IMR-90 (cell line): ENCODE measurements around the gene COPS7A. TPM values are rescaled to one million over a fixed set of nuclear protein-coding genes. Genes with fewer than 3 reads are reported as not detected.

Experiments used
- ATAC-seq: fragments of 200-7000 bp; cut with Tn5 transposase; 2 replicates; pipeline ENCODE4 v1.9.1; 2020; ENCODE audit warnings: low read depth, mild to moderate bottlenecking, moderate library complexity
- BruUV-seq: library from RNA; stranded (reverse); fragments of 400-500 nt; replicated peaks from 2 replicates; lab custom pipeline; 2021; lab: Mats Ljungman, UMichigan
- CTCF ChIA-PET: fragments of 300-600 bp; formaldehyde crosslinking; extraction: SDS; loops from one replicate; lab custom pipeline; 2021; ENCODE audit warnings: antibody characterized with exemption; lab: Yijun Ruan, JAX
- POLR2A ChIA-PET: fragments of 300-600 bp; sonication (Branson Sonifier 250); formaldehyde crosslinking; loops from one replicate; lab custom pipeline; 2022; ENCODE audit warnings: antibody characterized with exemption; ENCODE audit not compliant: unreplicated experiment; lab: Charles Lee
- DNase-seq: peaks from one replicate; pipeline ENCODE4 v3.0.0; 2013
- H2AFZ ChIP-seq: replicated peaks from 2 replicates; pipeline ENCODE3; 2013; ENCODE audit warnings: low read length, mild to moderate bottlenecking; ENCODE audit not compliant: poor library complexity
- H2AK5ac ChIP-seq: 2 replicates; pipeline ENCODE4 v1.6.1; 2013; ENCODE audit warnings: low read depth, low read length, inconsistent platforms
- H2AK9ac ChIP-seq: replicated peaks from 2 replicates; pipeline ENCODE3; 2013; ENCODE audit warnings: mild to moderate bottlenecking, low read depth, low read length, moderate library complexity; ENCODE audit not compliant: poor library complexity
- H2BK120ac ChIP-seq: 2 replicates; pipeline ENCODE4 v1.6.1; 2013; ENCODE audit warnings: low read depth, low read length, inconsistent platforms
- H2BK15ac ChIP-seq: 3 replicates; pipeline ENCODE4 v1.6.1; 2013; ENCODE audit warnings: low read depth, low read length, inconsistent platforms
- H2BK20ac ChIP-seq: 2 replicates; pipeline ENCODE4 v1.6.1; 2013; ENCODE audit warnings: low read depth, mild to moderate bottlenecking, inconsistent platforms, low read length, moderate library complexity
- H2BK5ac ChIP-seq: 2 replicates; pipeline ENCODE4 v1.6.1; 2013; ENCODE audit warnings: mild to moderate bottlenecking, low read depth, low read length, inconsistent platforms; ENCODE audit not compliant: poor library complexity, severe bottlenecking
- H3K14ac ChIP-seq: replicated peaks from 2 replicates; pipeline ENCODE4 v1.6.1; 2013; ENCODE audit warnings: low read depth, low read length, inconsistent platforms
- H3K18ac ChIP-seq: 2 replicates; pipeline ENCODE4 v1.6.1; 2013; ENCODE audit warnings: low read depth, low read length, control low read depth
- H3K23ac ChIP-seq: 2 replicates; pipeline ENCODE4 v1.6.1; 2013; ENCODE audit warnings: low read depth, low read length, inconsistent platforms
- H3K27ac ChIP-seq: 2 replicates; pipeline ENCODE4 v1.5.1; 2013; ENCODE audit warnings: mild to moderate bottlenecking, control low read depth, low read length; ENCODE audit not compliant: insufficient read depth
- H3K27me3 ChIP-seq: 2 replicates; pipeline ENCODE4 v1.6.1; 2013; ENCODE audit warnings: low read length; ENCODE audit not compliant: control insufficient read depth, insufficient read depth
- H3K36me3 ChIP-seq: 2 replicates; pipeline ENCODE4 v1.6.1; 2013; ENCODE audit warnings: low read length, mixed read lengths; ENCODE audit not compliant: control insufficient read depth, insufficient read depth
- H3K4ac ChIP-seq: 2 replicates; pipeline ENCODE4 v1.6.1; 2013; ENCODE audit warnings: low read depth, low read length, inconsistent platforms
- H3K4me1 ChIP-seq: 2 replicates; pipeline ENCODE4 v1.6.1; 2013; ENCODE audit warnings: low read length, mixed read lengths; ENCODE audit not compliant: control insufficient read depth, insufficient read depth
- H3K4me2 ChIP-seq: 2 replicates; pipeline ENCODE4 v1.6.1; 2013; ENCODE audit warnings: low read depth, mild to moderate bottlenecking, control low read depth, low read length, moderate library complexity
- H3K4me3 ChIP-seq: 2 replicates; pipeline ENCODE4 v1.5.1; 2013; ENCODE audit warnings: low read depth, mild to moderate bottlenecking, control low read depth, low read length, moderate library complexity; ENCODE audit not compliant: insufficient read depth
- H3K56ac ChIP-seq: 2 replicates; pipeline ENCODE4 v1.6.1; 2013; ENCODE audit warnings: low read length, inconsistent platforms; ENCODE audit not compliant: insufficient read depth; ENCODE audit errors: extremely low read depth
- H3K79me1 ChIP-seq, 2 experiments: 2 replicates each; pipeline ENCODE4 v1.6.1; 2013; ENCODE audit warnings: low read length in 2 of 2, inconsistent platforms in 1 of 2, low read depth in 1 of 2
- H3K9ac ChIP-seq: 2 replicates; pipeline ENCODE4 v1.6.1; 2013; ENCODE audit warnings: low read depth, low read length, control low read depth
- H3K9me1 ChIP-seq: 2 replicates; pipeline ENCODE4 v1.6.1; 2013; ENCODE audit warnings: low read length, inconsistent platforms; ENCODE audit not compliant: insufficient read depth
- H3K9me3 ChIP-seq: 2 replicates; pipeline ENCODE4 v1.6.1; 2013; ENCODE audit warnings: low read length; ENCODE audit not compliant: control insufficient read depth, insufficient read depth
- H4K20me1 ChIP-seq: 2 replicates; pipeline ENCODE4 v1.6.1; 2013; ENCODE audit warnings: low read length, inconsistent platforms; ENCODE audit not compliant: insufficient read depth
- H4K5ac ChIP-seq: 2 replicates; pipeline ENCODE4 v1.6.1; 2013; ENCODE audit warnings: mild to moderate bottlenecking, low read depth, low read length, control low read depth
- H4K8ac ChIP-seq, 2 experiments: 2 replicates each; pipeline ENCODE4 v1.6.1; 2013; ENCODE audit warnings: low read depth in 2 of 2, low read length in 2 of 2, control low read depth in 1 of 2, inconsistent platforms in 1 of 2
- H4K91ac ChIP-seq: 2 replicates; pipeline ENCODE4 v1.6.1; 2013; ENCODE audit warnings: low read depth, low read length, inconsistent platforms; ENCODE audit not compliant: insufficient read depth
- NFE2L2 ChIP-seq: fragments of 150-350 bp; IDR thresholded peaks from 2 replicates; pipeline ENCODE4 v1.6.1; 2016; ENCODE audit warnings: low read depth, mild to moderate bottlenecking, low read length
- WGBS, 2 experiments: methylation state at CpG; one replicate each; pipeline versions ENCODE4 v1.1.5 to v1.1.7; 2013; ENCODE audit warnings: missing lambda C conversion rate in 2 of 2; ENCODE audit not compliant: insufficient read length in 1 of 2; ENCODE audit errors: extremely low coverage in 2 of 2; 5-methylcytosine and 5-hydroxymethylcytosine counted together
- dilution Hi-C: fragments of 300-500 bp; cut with HindIII; formaldehyde crosslinking; loops from one replicate; pipeline ENCODE4 v1.14.3; 2018; ENCODE audit warnings: low sequenced_read_pairs; ENCODE audit not compliant: unreplicated experiment
- in situ Hi-C: fragments of 300-500 bp; cut with MboI; formaldehyde crosslinking; loops from 3 replicates; pipeline ENCODE4 v1.14.3; 2019; ENCODE audit warnings: low sequenced_read_pairs, inconsistent platforms, mixed read lengths
- intact Hi-C: fragments of 100-400 bp; cut with micrococcal nuclease; formaldehyde crosslinking; loops from 2 replicates; pipeline ENCODE4 v1.10.0; 2022
- polyA plus RNA-seq, 3 experiments: library from polyadenylated mRNA; depleted of rRNA; stranded (reverse); fragments of >200 nt; gene quantifications; 2 replicates each; pipeline ENCODE4 v1.2.3, GENCODE V29; 2012; ENCODE audit warnings: low replicate concordance in 1 of 3
- total RNA-seq: library from RNA; depleted of rRNA; stranded (reverse); fragments of >200 nt; gene quantifications from 2 replicates; pipeline ENCODE4 v1.2.3, GENCODE V29; 2012

The COPS7A gene
- total and polyA plus RNA-seq, 2 of the 4 experiments (the other 2 are of a cell fraction): 58.8 to 135 TPM

DNA sequence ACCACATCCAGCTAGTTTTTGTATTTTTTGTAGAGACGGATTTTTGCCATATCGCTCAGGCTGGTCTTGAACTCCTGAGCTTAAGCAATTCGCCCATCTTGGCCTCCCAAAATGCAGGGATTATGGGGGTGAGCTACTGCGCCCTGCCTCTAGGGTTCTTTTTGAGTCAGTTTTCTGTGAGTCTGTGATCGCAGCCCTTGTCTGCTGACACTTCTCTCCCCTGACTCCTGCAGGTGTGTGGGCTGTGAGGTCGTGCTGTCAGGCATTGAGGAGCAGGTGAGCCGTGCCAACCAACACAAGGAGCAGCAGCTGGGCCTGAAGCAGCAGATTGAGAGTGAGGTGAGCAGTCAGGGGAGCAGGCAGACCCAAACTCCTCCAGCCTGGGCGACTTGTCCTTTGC lies 6.3 kb downstream of the COPS7A start:
- Histone ChIP-seq H2AK5ac (no peak overlapping the region), H3K9ac (no peak overlapping the region), H3K4me2 (no peak overlapping the region), H4K20me1 (no peaks in the 10 kb centered on the region), H3K36me3 (peaks cover 46% of the 10 kb centered on the region), H4K8ac (no peak overlapping the region), H3K9me1 (peaks cover 2% of the 10 kb centered on the region; the same call in 1 of the 2 replicates), H3K4me3 (no peak overlapping the region), H3K9me3 (no peaks in the 10 kb centered on the region), H4K5ac (no peak overlapping the region), H4K91ac (no peak overlapping the region), H2BK120ac (no peak overlapping the region), H3K18ac (no peak overlapping the region), H2BK5ac (no peak overlapping the region), H3K79me1 (peaks cover 17 to 27% of the 10 kb centered on the region in 2 experiments), H3K27me3 (no peaks in the 10 kb centered on the region), H2BK15ac (no peak overlapping the region), H3K27ac (no peak overlapping the region), H3K14ac (no peak overlapping the region), H2BK20ac (no peak overlapping the region), H3K56ac (no peak overlapping the region), H3K23ac (no peak overlapping the region), H2AK9ac (peak overlapping the region; percentile 28), H3K4ac (no peak overlapping the region), H3K4me1 (no peaks in the 10 kb centered on the region), H2AFZ (no peak overlapping the region)
- intact Hi-C loops (no loop called here), in situ Hi-C loops (no loop called here), dilution Hi-C loops (no loop called here)
- DNase-seq (no peak), ATAC-seq (no peak)
- WGBS, 2 experiments: 95% methylated on average over 3 of the region's 8 CpGs; no CpG with 5 or more reads in 1 of the 2 experiments
- POLR2A ChIA-PET: interaction anchor here (0.8 kb wide), 1 partner anchor 22 kb away, joined by 3 read pairs; the partner anchor contains the start of gene MLF2
- CTCF ChIA-PET: no interaction called here
- TF ChIP-seq NFE2L2: no peak
- no TSS peak for BruUV-seq
